Subcutaneous adipose tissue (tissue), 4 donors: ENCODE data around the gene TCEAL7. TPM values are rescaled to one million over a fixed set of nuclear protein-coding genes. Genes with fewer than 3 reads are reported as not detected.

Experiments used
- CTCF ChIP-seq: fragments of 450-650 bp; IDR thresholded peaks from one replicate; pipeline ENCODE4 v1.5.1; 2016; ENCODE audit warnings: low read depth, mild to moderate bottlenecking, control low read depth, antibody characterized with exemption, moderate library complexity
- small RNA-seq: library from RNA; depleted of rRNA; stranded (forward); fragments of <200 nt; gene quantifications from one replicate; pipeline ENCODE3, GENCODE V24; 2016
- total RNA-seq, 4 donors: library from RNA; depleted of rRNA; stranded (reverse); fragments of >200 nt; gene quantifications; one replicate each; pipeline ENCODE4 v1.1.0, GENCODE V29; 2016

The TCEAL7 gene
- total RNA-seq, 4 donors from 2014 or later: 2.6 to 4.8 (median 3.8) TPM

DNA sequence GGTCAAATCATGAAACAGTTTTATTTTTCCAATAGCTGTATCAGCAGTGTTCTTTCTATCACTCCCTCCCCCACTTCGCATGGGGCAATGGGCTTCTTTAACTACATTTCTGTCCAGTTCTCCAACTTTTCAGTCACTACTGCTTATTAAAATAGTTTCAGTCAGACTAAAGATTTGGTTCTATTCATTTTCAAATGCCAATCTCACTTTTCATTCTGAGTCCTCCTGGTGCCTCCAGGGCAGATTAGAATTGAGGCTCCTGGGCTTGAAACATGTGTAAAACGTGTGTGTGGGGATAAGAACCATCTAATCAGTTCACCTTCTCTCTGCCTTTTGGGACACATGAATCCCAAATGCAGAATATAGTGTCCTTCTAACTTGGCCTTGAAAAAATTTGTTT is 42.8 kb downstream of the TCEAL7 start:
- TF ChIP-seq CTCF: no peak

GRCh38 chrX:103373581-103373980 is 43.5 kb downstream of the TCEAL7 start:
- TF ChIP-seq CTCF: no peak

- TF ChIP-seq CTCF: no peak
Observed at GRCh38 chrX:103376118-103376978, 46.3 kb downstream of the TCEAL7 start, which contains the start of gene BEX3. BEX3 (plus strand) TSS chrX:103376538; CDS start chrX:103377522, 984 bp downstream.

DNA sequence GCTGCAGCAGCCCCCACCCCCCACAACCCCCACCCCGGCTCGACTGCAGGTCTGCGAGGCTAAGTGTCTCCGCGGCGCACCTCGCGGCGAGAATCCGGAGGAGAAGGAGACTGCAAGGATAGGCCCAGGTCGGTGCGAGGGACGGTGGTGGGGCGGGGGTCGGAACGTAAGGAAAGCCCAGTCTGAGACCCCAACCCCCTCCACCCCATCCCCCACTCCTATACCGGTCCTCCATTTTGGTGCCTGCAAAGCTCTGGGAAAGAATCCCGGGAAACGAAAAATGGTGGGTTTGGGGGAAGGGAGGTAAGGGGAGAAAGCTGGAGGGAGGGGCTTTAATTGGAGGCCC is 46.9 kb downstream of the TCEAL7 start:
- no peak for TF ChIP-seq CTCF

- TF ChIP-seq CTCF: no peak
Observed at GRCh38 chrX:103378990-103379389, 49.0 kb downstream of the TCEAL7 start.

Small RNA genes lying within 50 kb of the gene (small RNA-seq; reads per million reads assigned to genes)
- not detected for gene Z92846.1

Other genes with a start within 250 kb of the TCEAL7 start
- gene NXF3, start 237.1 kb upstream of the TCEAL7 start, total RNA-seq: 1 to 10 TPM; 2.1 to 8.3 (median 3.5) TPM
- 10 to 100 TPM; 13.9 to 36.7 (median 15.5) TPM for gene BEX4, start 115.1 kb upstream of the TCEAL7 start, total RNA-seq
- 10 to 100 TPM; 44.8 to 72.1 (median 57.8) TPM for gene TCEAL8, start 75.1 kb upstream of the TCEAL7 start, total RNA-seq
- gene TCEAL5, start 53.5 kb upstream of the TCEAL7 start, total RNA-seq: not detected
- gene BEX2, start 19.2 kb upstream of the TCEAL7 start, total RNA-seq: 1 to 10 TPM in 3 of 4 donors, not detected in 1; 1.1 to 1.5 (median 1.3) TPM
- 10 to 100 TPM; 38.8 to 90.0 (median 60.0) TPM for gene TCEAL9, start 26.3 kb downstream of the TCEAL7 start, total RNA-seq
- gene BEX3, start 46.3 kb downstream of the TCEAL7 start, total RNA-seq: 10 to 100 TPM; 48.1 to 80.8 (median 69.6) TPM
- gene RAB40A, start 189.2 kb downstream of the TCEAL7 start, total RNA-seq: 1 to 10 TPM in 1 of 4 donors, under 1 TPM in 3; 0.22 to 1.5 (median 0.50) TPM